ENCODE measurements around the gene PTPRN2.
"Not testable (repeated sequence)": the region's sequence is repeated elsewhere in the genome, so short reads cannot be mapped to it uniquely, and the experiment has no call there.

Gene PTPRN2

GRCh38 chr7:158244873-158245723 is 342.5 kb downstream of the PTPRN2 start:
- FAIRE-seq, result no peak

GRCh38 chr7:158244430-158244829 is 343.2 kb downstream of the PTPRN2 start:
- FAIRE-seq, result no peak

- no peak for FAIRE-seq
Observed at GRCh38 chr7:158241919-158242318, 345.7 kb downstream of the PTPRN2 start.

DNA sequence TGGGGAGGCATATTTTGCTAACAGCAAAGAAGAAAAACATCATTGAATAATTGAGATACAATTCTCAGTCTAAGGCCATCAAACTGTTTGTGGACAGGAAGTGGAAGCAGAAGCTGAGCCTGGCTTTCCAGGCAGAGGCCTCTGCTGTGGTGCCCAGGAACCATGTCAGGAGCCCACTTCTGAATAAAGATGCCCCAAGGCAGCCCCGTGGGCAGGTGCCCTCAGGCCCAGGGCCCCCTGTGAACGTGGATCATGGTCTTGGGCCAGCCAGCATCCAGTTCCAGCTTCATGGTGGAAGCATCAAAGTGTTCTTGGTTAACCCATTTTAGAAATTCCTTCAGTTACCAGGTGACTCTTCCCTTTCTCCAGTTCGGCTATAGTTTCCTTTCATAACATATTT is 346.8 kb downstream of the PTPRN2 start:
- no peak for FAIRE-seq

- no peak for FAIRE-seq
Observed at GRCh38 chr7:158239290-158239981, 348.2 kb downstream of the PTPRN2 start.

DNA sequence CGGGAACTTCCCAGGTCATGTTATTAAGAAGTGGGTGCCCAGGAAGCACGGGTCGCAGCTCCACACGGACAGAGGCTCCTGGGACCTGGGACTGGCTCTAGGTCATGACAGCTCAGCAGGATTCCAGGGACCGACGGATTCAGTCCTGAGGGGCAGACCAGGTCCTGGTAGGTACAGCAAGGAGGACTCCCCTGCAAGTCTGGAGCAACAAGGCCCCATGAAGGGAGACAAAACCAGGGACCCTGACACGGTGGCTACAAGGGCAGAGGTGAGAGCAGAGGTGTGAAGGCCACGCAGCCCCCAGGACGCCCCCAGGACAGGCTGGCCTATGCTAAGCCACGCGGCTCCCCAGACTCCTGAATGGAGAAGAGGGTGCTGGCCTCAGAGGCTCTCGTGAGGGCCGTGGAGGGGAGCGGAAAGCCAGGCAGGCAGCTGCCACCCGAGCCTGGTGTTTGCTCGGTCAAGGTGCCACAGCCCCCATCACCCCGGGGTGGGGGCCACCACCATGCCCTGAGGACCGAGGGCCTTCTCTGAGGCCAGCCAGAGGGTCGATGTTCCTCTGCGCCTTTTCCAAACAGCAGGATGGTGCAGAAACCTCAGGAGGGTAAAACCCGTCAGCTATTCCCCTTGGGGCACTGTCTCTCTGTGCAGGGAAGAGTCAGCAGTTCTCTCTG is 348.9 kb downstream of the PTPRN2 start:
- no peak for FAIRE-seq

DNA sequence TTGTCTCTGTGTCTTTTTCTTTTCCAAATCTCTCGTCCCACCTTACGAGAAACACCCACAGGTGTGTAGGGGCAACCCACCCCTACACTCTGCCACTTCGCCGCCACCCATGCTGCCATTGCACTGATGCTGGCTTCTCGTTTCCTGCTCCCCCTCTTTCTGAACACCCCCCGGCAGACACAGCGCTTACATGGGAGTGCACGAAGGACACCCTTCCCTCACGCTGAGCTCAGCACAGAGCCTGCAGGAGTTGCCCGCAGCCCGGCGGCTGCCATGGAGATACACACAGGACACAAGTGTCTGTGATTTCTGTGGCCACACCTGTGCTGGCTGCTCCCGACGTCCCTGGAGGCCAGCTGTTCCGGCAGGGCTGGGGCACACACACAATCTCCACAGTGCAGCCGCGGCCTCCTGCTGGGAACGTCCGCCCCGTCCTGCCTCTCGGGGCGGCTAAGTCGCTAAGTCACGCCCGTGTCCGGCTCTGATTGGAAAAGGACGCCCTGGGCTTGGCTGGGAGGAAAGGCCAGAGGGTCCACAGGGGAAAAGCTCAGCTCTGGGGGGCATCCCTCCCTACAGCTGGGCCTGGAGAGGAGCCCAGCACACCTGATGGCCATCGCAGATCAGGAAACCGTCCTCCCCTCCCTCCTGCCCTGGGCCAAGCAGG is 349.8 kb downstream of the PTPRN2 start:
- no peak for FAIRE-seq

DNA sequence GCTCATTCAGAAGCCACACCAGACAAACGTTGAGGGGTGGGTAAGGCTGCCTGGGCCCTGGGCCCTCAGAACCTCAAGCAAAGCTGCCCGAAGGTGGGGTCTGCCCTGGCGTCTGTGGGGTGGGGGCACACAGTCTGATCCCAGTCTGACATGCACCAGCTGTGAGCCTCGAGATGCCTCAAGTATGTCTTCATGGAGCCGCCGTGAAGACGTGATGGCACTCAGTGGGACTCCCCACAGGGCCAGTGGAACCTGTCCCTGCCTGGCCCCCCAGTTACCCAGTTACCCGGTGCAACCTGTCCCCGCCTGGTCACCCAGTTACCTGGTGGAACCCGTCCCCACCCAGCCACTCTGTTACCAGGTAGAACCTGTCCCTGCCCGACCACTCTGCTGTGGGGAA is 351.2 kb downstream of the PTPRN2 start:
- FAIRE-seq, result no peak

DNA sequence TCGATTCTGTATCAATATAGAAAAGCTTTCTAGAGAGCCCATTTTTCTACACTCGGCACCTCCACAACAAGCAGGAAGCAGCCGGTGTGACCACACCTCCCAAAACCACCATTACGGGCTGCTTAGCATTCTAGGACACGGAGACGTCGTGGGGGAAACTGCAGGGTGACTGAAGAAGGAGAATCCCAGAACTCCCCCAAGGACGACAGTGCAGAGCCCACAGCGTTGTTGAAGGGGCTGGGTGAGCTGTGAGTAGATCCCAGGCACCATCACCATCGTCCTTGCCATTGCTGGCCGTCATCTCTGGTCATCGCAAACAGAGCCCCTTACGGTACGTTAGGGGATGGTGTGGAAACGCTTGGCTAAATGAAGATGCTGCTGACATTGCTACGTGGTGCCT is 351.8 kb downstream of the PTPRN2 start:
- no peak for FAIRE-seq

DNA sequence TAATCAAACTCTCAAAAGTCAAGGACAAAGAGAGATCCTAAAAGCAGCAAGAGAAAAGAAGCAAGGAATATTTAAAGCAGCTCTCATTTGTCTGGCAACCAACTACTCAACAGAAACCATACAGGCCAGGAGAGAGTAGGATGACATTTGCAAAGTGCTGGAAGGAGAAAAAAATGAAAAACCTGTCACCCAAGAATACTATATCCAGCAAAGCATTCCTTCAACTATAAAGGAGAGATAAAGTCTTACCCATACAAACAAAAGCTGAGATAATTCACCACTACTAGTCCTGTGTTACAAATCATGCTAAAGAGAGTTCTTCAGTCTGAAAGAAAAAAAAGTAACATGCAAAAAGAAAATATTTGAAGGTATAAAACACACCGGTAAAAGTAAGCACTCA is 357.7 kb downstream of the PTPRN2 start:
- FAIRE-seq, result no peak

- no peak for FAIRE-seq
Observed at GRCh38 chr7:158228986-158229385, 358.6 kb downstream of the PTPRN2 start.

DNA sequence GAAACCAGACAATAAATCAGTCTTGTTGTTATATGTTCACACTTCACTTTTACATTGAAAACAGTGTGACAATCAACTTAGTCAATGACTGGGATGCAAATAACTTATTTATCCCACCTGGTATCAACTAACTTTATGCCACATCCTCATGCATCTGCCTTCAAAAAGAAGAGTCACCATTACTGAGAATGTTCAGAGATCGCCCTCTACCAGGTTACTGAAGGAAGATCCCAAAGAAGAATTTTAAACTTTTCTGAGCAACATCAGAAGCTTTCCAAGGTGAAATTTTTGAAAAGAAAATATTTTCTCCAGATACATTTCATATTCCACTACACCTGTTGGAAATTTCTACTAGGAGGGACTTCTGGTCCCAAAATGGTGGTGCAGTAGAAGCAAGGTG is 359.5 kb downstream of the PTPRN2 start:
- FAIRE-seq, result no peak

DNA sequence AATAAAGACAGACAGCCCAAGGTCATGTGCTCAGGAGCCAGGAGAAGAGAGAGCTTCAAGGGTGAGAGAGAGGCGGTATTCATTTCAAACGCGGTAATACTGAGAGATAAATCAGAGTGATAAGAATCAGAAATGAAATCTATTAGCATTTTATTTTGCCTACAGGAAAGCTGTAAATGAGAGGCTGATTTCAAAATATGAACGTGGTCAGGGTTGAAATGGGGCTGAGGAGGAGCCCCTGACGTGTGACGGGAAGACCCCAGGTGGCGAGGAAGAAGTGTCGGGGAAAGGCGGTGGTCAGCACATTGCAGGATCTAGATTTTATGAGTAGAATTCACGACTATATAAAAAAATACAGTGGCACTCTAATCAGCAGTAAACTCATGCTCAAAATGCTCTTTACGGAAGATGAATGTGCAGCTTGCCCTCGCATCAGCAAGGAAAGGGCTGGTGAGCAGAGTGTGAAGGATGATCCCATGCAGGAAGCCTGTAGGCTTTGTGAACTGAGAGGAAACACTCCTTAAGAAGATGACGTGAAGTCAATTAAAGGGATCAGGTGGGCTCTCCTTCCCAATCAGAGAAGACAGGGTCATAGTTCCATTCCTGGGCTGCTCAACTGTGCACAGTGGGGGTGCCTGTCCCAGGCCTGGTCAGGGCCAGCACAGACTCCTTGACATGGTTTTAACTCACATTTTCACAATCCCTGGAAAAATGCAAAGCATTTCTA is 360.2 kb downstream of the PTPRN2 start:
- no peak for FAIRE-seq

GRCh38 chr7:158216198-158216597 is 371.4 kb downstream of the PTPRN2 start:
- no peak for FAIRE-seq

DNA sequence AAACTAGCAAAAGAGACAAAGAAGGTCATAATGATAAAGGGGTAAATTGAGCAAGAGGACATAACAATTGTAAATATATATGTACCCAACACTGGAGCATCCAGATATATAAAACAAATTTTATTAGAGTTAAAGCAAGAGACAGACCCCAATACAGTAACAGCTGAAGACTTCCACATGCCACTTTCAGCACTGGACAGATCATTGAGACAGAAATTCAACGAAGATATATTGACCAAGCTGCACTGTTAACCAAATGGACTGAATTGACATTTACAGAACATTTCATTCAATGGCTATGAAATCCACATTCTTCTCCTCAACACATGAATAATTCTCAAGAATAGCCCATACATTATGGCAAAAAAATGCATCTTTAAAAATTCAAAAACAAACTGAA is 378.2 kb downstream of the PTPRN2 start:
- FAIRE-seq, result no peak

DNA sequence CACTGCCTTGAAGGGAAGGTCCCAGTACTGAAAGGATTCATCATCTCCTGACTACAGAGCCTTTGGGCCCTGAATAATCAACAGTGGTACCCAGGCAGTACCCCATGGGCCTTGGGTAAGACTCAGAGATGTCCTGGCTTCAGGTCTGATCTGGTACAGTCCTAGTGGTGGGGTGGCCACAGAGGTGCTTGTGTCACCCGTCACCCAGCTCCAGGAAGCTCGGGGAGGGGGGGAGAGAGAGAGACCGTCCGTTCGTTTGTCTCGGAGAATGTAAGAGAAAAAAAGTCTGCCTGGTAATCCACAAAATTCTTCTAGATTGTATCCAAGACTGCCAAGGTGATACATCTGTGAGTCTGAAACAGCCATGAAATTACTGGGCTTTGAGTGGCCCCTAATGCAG is 381.3 kb downstream of the PTPRN2 start:
- FAIRE-seq, result no peak

DNA sequence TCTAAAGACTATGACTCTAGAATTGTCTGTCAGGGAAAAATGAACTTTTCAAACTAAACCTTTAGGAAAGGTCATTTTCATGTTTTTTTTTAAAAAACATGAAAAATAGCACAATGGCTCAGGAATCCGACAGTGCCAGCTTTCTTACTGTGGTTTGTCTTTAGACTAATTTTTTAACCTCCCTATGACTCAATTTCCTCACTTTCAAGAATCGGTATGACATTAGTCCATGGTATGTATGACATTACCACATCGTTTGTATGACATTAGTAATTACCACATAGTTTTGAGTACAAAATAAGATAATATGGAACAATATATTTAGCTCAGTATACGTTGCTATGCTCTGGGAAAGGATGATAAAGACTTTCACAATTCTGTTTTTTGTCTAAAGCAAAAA is 383.2 kb downstream of the PTPRN2 start:
- no peak for FAIRE-seq

- not testable (repeated sequence) for FAIRE-seq
Observed at GRCh38 chr7:158203948-158204347, 383.7 kb downstream of the PTPRN2 start.

- no peak for FAIRE-seq
Observed at GRCh38 chr7:158194365-158194900, 393.2 kb downstream of the PTPRN2 start.

- no peak for FAIRE-seq
Observed at GRCh38 chr7:158193446-158193845, 394.2 kb downstream of the PTPRN2 start.

GRCh38 chr7:158192956-158193355 is 394.7 kb downstream of the PTPRN2 start:
- no peak for FAIRE-seq

GRCh38 chr7:158192184-158192835 is 395.3 kb downstream of the PTPRN2 start:
- FAIRE-seq, result no peak
